IPS-NIHi7 (cell line): Measurements from ENCODE around the gene PTGER4.
"Not testable (repeated sequence)": the region's sequence is repeated elsewhere in the genome, so short reads cannot be mapped to it uniquely, and the experiment has no call there.

Experiments
- DNase-seq: peaks from one replicate; pipeline ENCODE4 v3.0.0; 2012; ENCODE audit warnings: mixed read lengths; ENCODE audit errors: extremely low spot score

The PTGER4 gene

GRCh38 chr5:40689438-40689837, 9.7 kb downstream of the PTGER4 start:
- DNase-seq, result no peak

GRCh38 chr5:40690267-40690666, 10.6 kb downstream of the PTGER4 start:
- DNase-seq, result no peak

DNA sequence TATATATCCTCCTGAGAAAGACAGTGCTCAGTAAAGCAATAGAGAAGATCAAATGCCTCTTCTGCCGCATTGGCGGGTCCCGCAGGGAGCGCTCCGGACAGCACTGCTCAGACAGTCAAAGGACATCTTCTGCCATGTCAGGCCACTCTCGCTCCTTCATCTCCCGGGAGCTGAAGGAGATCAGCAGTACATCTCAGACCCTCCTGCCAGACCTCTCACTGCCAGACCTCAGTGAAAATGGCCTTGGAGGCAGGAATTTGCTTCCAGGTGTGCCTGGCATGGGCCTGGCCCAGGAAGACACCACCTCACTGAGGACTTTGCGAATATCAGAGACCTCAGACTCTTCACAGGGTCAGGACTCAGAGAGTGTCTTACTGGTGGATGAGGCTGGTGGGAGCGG, 12.2 kb downstream of the PTGER4 start:
- DNase-seq, result no peak

- DNase-seq, result no peak
Observed at GRCh38 chr5:40694433-40694832, 14.7 kb downstream of the PTGER4 start.

- no peak for DNase-seq
Observed at GRCh38 chr5:40700116-40700782, 20.5 kb downstream of the PTGER4 start.

DNA sequence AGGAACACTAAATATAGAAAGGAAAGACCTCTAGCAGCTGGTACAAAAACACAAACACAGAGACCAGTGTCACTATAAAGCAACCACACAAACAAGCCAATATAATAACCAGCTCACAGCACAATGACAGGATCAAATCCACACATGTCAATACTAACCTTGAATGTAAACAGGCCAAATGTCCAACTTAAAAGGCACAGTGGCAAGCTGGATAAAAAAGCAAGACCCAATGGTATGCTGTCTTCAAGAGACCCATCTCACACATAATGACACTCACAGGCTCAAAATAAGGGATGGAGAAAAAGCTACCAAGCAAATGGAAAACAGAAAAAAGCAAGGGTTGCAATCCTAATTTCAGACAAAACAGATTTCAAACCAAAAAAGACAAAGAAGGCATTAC, 22.3 kb downstream of the PTGER4 start:
- DNase-seq, result not testable (repeated sequence)

DNA sequence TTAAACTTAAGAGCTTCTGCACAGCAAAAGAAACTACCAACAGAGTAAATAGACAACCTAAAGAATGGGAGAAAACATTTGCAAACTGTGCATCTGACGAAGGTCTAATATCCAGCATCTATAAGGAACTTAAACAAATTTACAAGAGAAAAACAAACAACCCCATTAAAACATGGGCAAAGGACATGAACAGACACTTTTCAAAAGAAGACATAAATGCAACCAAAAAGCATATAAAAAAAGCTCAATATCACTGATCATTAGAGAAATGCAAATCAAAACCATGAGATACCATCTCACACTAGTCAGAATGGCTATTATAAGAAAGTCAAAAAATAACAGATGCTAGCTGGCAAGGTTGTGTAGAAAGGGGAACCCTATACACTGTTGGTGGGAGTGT, 25.8 kb downstream of the PTGER4 start:
- DNase-seq, result not testable (repeated sequence)

- DNase-seq, result not testable (repeated sequence)
Observed at GRCh38 chr5:40710575-40710974, 30.9 kb downstream of the PTGER4 start.

- DNase-seq, result no peak
Observed at GRCh38 chr5:40714001-40714400, 34.3 kb downstream of the PTGER4 start.

GRCh38 chr5:40716000-40716399, 36.3 kb downstream of the PTGER4 start:
- peak; percentile 14 for DNase-seq

- DNase-seq, result no peak
Observed at GRCh38 chr5:40716590-40716989, 36.9 kb downstream of the PTGER4 start.

- no peak for DNase-seq
Observed at GRCh38 chr5:40717281-40717680, 37.6 kb downstream of the PTGER4 start.

- DNase-seq, result no peak
Observed at GRCh38 chr5:40720069-40720468, 40.4 kb downstream of the PTGER4 start.

DNA sequence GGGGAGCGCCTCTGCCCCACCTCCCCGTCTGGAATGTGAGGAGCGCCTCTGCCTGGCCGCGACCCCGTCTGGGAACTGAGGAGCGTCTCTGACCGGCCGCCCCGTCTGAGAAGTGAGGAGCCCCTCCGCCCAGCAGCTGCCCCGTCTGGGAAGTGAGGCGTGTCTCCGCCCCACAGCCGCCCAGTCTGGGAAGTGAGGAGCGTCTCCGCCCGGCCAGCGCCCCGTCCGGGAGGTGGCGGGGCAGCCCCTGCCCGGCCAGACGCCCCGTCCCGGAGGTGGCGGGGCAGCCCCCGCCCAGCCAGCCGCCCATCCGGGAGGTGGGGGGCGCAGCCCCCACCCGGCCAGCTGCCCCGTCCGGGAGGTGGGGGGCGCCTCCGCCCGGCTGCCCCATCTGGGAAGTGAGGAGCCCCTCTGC, 42.8 kb downstream of the PTGER4 start:
- not testable (repeated sequence) for DNase-seq

DNA sequence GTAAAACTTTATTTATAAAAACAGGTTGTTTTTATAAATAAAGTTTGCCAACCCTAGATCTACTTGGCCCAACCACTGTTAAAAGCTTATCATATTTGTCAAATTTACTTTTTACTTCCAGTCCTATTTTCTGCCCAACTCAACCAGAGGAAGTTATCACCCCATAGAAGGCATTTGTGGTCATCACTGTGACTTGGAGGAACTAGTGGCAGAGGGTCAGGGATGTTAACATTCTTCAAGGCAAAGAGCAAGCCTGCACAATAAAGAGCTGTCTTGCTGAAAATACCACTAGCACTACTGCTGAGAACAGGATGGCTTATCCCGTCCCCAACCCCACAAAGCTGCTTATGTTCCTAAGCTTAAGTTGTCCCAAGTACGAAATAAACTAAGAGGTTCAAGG, 53.7 kb downstream of the PTGER4 start:
- DNase-seq, result no peak

DNA sequence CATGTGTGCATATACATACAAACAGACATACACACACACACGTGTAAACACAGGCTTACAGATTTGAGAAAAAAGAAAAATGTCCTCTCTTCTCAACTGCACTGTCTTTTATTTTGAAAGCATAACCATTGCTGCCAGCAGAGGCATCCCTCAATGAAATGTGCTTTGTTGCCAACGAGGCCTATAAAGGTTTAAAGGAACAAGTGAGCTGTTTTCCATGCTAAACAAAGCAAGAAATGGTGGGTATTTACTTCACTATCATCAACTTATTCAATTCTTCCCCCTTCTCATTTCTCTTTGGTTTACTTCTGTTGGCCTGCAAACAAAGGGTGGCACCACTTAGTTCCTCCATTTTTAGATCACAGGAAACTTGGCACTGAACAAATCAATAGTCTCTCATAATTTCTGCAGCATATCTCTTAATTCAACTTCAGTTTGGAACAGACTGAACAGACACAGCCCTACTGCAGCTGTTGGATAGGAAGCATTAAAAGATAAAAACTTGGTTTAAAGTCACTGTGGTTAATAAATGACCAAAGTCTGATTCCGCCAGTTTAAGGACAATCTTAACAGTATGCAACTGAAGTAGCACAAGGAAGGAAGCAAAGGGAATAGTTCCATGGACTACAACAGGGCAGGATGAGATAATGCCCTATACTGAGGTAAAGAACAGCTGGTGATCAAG, 54.3 kb downstream of the PTGER4 start:
- no peak for DNase-seq

DNA sequence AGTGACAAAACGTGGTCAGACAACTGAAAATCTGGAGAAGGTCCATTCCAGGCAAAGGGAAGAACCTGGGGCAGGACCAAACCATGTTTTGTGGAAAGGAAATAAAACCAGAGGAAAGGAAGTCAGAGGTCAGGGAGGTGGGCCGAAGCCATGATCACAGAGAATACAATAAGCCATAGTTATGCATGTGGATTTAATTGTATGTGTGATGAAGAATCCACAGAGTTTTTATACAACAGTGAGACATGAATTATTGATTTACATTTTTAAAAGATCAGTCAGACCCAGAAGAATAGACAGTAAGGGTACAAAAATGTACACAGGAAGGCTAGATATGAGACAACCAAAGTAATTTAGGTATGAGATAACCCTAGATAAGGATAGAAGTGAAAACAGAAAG, 55.3 kb downstream of the PTGER4 start:
- DNase-seq, result no peak

DNA sequence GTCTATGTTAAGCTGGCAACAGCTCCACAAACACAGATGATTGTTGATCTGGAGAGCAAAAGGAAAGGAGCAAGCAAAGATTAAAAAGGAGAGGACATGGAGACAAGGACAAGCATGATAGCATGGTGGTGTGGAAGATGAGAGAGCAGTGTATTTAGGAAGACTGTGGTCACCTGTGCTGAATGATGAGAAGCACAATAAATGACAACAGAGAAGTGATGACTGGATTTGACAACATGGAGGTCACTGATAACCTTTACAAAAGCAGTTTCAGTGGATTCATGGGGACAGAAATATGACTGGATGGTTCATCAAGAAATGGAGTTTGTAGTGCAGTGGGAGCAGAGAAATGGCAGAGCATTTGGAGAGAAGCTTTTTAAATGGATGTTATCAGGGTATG, 55.9 kb downstream of the PTGER4 start:
- DNase-seq, result no peak

DNA sequence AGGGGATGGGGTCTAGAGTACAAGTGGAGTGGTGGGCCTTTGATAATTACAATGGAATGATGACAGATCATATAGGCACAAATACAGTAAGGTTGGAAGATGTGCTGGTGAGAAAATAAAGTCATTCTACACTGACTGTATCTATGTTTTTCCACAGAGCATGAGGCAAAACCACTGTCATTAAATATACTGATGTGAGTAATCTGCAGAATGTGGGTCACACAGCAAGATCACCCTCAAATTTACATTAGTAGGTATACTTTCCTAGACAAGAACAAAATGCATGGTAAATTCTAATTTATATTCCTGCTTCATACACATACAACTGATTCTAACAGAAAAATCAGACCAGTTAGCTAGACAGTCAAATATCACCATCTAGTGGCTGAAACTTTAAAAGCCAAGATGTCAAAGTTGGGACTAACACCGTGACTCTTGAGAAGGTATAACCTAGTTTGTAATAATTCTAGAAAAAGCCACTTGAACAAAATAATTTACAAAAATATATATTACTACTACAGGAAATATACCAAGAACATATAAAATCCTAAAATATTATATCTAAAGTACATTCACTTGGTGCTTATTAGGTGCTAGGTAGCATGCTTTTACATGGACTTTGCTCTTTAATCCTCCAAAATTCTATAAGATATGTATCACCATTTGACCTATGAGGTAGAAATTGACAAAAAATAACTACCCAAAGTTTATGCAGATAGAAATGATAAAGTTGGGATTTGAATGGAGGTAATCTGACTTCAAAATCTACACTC, 56.6 kb downstream of the PTGER4 start:
- peak; percentile 35 for DNase-seq

- DNase-seq, result no peak
Observed at GRCh38 chr5:40738502-40738901, 58.8 kb downstream of the PTGER4 start.
